Measurements from ENCODE around the gene SYNJ2. TPM values are rescaled to one million over a fixed set of nuclear protein-coding genes. Genes with fewer than 3 reads are reported as not detected.

Gene SYNJ2
- total RNA-seq, 1 experiment from 2014 or later, result 24.5 TPM

- Histone ChIP-seq H4K20me1 (ENCODE audit: control insufficient read depth, insufficient read depth, insufficient read length) (no peaks in the 10 kb centered on the region), H3K14ac (ENCODE audit: insufficient read depth, low read length) (no peak overlapping the region), H3K23ac (ENCODE audit: insufficient read length, low read depth, low read length) (no peak overlapping the region), H3K79me2 (ENCODE audit: insufficient read depth, low read length) (no peaks in the 10 kb centered on the region), H4K8ac (replicated peaks; ENCODE audit: insufficient read length, low read depth, low read length) (no peak overlapping the region), H4K91ac (ENCODE audit: insufficient read length, low read depth, low read length) (no peak overlapping the region), H2BK15ac (ENCODE audit: low read depth, low read length) (no peak overlapping the region), H2BK20ac (ENCODE audit: low read depth, low read length, poor library complexity, severe bottlenecking) (no peak overlapping the region), H3K4me2 (ENCODE audit: insufficient read depth, insufficient read length, low read length) (no peak overlapping the region), H2AK5ac (ENCODE audit: insufficient read length, low read length) (no peak overlapping the region), H4K5ac (ENCODE audit: insufficient read length, low read depth, low read length) (no peak overlapping the region), H3K9ac (ENCODE audit: extremely low read depth, insufficient read length, low read length) (no peak overlapping the region), H3K9me3 (ENCODE audit: control insufficient read depth, low read depth, low read length) (no peaks in the 10 kb centered on the region), H3K56ac (ENCODE audit: insufficient read length, low read depth, low read length) (no peak overlapping the region), H3K18ac (ENCODE audit: insufficient read length, low read depth, low read length) (no peak overlapping the region), H2BK5ac (ENCODE audit: insufficient read length, low read length) (no peak overlapping the region), H3T11ph (ENCODE audit: low read length) (no peak overlapping the region), H2BK12ac (ENCODE audit: insufficient read length, low read depth, low read length) (no peak overlapping the region), H3K4ac (ENCODE audit: low read depth, low read length) (no peak overlapping the region), H2BK120ac (ENCODE audit: low read depth, low read length, poor library complexity, severe bottlenecking) (no peak overlapping the region), H3K4me1 (ENCODE audit: insufficient read depth, low read length) (no peaks in the 10 kb centered on the region), H2AFZ (ENCODE audit: low read length) (no peak overlapping the region), H3K79me1 (ENCODE audit: insufficient read depth, low read depth, low read length, poor library complexity, severe bottlenecking) (no peaks in the 10 kb centered on the region), H3K27me3 (ENCODE audit: insufficient read depth, low read length) (no peaks in the 10 kb centered on the region), H3K27ac (ENCODE audit: insufficient read length, low read depth, low read length) (no peak overlapping the region), H3K23me2 (ENCODE audit: insufficient read length, low read depth, low read length, poor library complexity, severe bottlenecking) (no peaks in the 10 kb centered on the region)
- peaks cover 3 to 7% of the 10 kb centered on the region in 2 experiments; a peak in 3 of 4 replicates for H3K4me1 Mint-ChIP-seq
- H3K27me3 Mint-ChIP-seq (ENCODE audit: low read depth), result no peaks in the 10 kb centered on the region
- peaks cover 0 to 38% (median 4%) of the 10 kb centered on the region in 3 experiments; a peak in 5 of 7 replicates for H3K36me3 Mint-ChIP-seq (ENCODE audit: insufficient read depth in 1 of 3, low read depth in 3 of 3)
- peak overlapping the region in 2 of 3 experiments; percentile 54 to 93; a peak in 4 of 7 replicates for H3K27ac Mint-ChIP-seq
- no peaks in the 10 kb centered on the region for H3K9me3 Mint-ChIP-seq
- no peak for TF ChIP-seq CTCF (conservative IDR thresholded peaks at IDR 0.05)
- WGBS (ENCODE audit: extremely low coverage, insufficient read length, low lambda C conversion rate), result no CpG with 5 or more reads among the region's 9 CpGs
- no peak overlapping the region for H3K4me3 Mint-ChIP-seq
- DNase-seq, result no peak
Measured at GRCh38 chr6:158047563-158048323, 66.1 kb downstream of the SYNJ2 start.
